ENCODE data around the gene SMAD3. TPM values are rescaled to one million over a fixed set of nuclear protein-coding genes. Genes with fewer than 3 reads are reported as not detected.

Gene SMAD3
- total and polyA plus RNA-seq, 10 of the 15 experiments (the other 5 are each of a cell fraction or from before 2014, with no cell fraction given), result 5.6 to 43.2 (median 16.0) TPM

- Histone ChIP-seq H2AFZ (ENCODE audit: control insufficient read depth, low read depth, low read length) (no peak overlapping the region), H3K4me1 (ENCODE audit: control insufficient read depth, insufficient read depth, low read length) (peaks cover 9% of the 10 kb centered on the region), H3K9ac (ENCODE audit: control insufficient read depth, insufficient read depth, low read length) (no peak overlapping the region), H3K36me3 (ENCODE audit: control insufficient read depth in 2 of 2, insufficient read depth in 2 of 2, low read length in 1 of 2) (no peaks in the 10 kb centered on the region), H3K27me3 (replicated peaks in 1 of 2; ENCODE audit: control insufficient read depth in 2 of 2, insufficient read depth in 2 of 2, low read length in 1 of 2) (no peaks in the 10 kb centered on the region), H3K4me2 (ENCODE audit: control insufficient read depth, insufficient read depth) (no peak overlapping the region), H3K27ac (ENCODE audit: control insufficient read depth, insufficient read depth) (no peak overlapping the region), H3K79me2 (ENCODE audit: control insufficient read depth, insufficient read depth, low read length) (no peaks in the 10 kb centered on the region), H3K9me3 (replicated peaks; ENCODE audit: control insufficient read depth, insufficient read depth, low read length) (no peaks in the 10 kb centered on the region), H3K4me3 (no peak overlapping the region), H4K20me1 (ENCODE audit: control insufficient read depth, insufficient read depth) (no peaks in the 10 kb centered on the region)
- 25% methylated on average over 1 of the region's 2 CpGs for WGBS (ENCODE audit: insufficient coverage, insufficient replicate concordance, low lambda C conversion rate, missing lambda C conversion rate)
- ChIA-PET SMC1A (ENCODE audit: uncharacterized antibody, unreplicated experiment) (no interaction called here), POLR2A (no interaction called here), RAD21 (ENCODE audit: unreplicated experiment) (interaction anchor here (0.8 kb wide), 1 partner anchor 1634 kb away, joined by 3 read pairs; no protein-coding TSS in a partner anchor), CTCF (no interaction called here)
- FAIRE-seq, result no peak
- intact Hi-C loops (cut with micrococcal nuclease; ENCODE audit: unreplicated experiment), result no loop called here
- in situ Hi-C loops (cut with MboI), result no loop called here
- no peak for DNase-seq (ENCODE audit: low read depth, low spot score)
- ATAC-seq, result no peak
- no TSS peak for BruUV-seq (replicated peaks)
- TF ChIP-seq RCOR1 (conservative IDR thresholded peaks at IDR 0.05; ENCODE audit: low read depth, low read length), result no peak
- no peak for TF ChIP-seq MTA2 (IDR thresholded peaks at IDR 0.05; ENCODE audit: low read depth)
- TF ChIP-seq MLLT1 (IDR thresholded peaks at IDR 0.05), result no peak
- TF ChIP-seq PML (IDR thresholded peaks at IDR 0.05; ENCODE audit: low read length), result no peak
- no peak for TF ChIP-seq ESRRA (IDR thresholded peaks at IDR 0.05; ENCODE audit: low read length)
- no peak for TF ChIP-seq NBN (IDR thresholded peaks at IDR 0.05)
- no peak for TF ChIP-seq NFXL1 (IDR thresholded peaks at IDR 0.05; ENCODE audit: borderline replicate concordance)
- no peak for TF ChIP-seq ZBTB33 (IDR thresholded peaks at IDR 0.05)
- no peak for TF ChIP-seq BHLHE40 (IDR thresholded peaks at IDR 0.05; ENCODE audit: borderline replicate concordance in 1 of 2, low read depth in 2 of 2, low read length in 1 of 2)
- no peak for TF ChIP-seq MEF2B (IDR thresholded peaks at IDR 0.05; ENCODE audit: partially characterized antibody, poor library complexity, severe bottlenecking)
- TF ChIP-seq BCLAF1 (IDR thresholded peaks at IDR 0.05), result no peak
- no peak for TF ChIP-seq BCL11A (IDR thresholded peaks at IDR 0.05; ENCODE audit: low read depth, low read length)
- TF ChIP-seq ZNF622 (IDR thresholded peaks at IDR 0.05), result no peak
- no peak for TF ChIP-seq RELB (IDR thresholded peaks at IDR 0.05; ENCODE audit: low read depth)
- no peak for TF ChIP-seq IRF4 (IDR thresholded peaks at IDR 0.05; ENCODE audit: low read depth, low read length)
These were observed 25.1 kb upstream of the SMAD3 start for GRCh38 chr15:67040277-67040676.
